Measurements from ENCODE around the gene ERV3-1. TPM values are rescaled to one million over a fixed set of nuclear protein-coding genes. Genes with fewer than 3 reads are reported as not detected.

The ERV3-1 gene
- total RNA-seq, 2 experiments from 2014 or later: 34.4 to 55.5 TPM

DNA sequence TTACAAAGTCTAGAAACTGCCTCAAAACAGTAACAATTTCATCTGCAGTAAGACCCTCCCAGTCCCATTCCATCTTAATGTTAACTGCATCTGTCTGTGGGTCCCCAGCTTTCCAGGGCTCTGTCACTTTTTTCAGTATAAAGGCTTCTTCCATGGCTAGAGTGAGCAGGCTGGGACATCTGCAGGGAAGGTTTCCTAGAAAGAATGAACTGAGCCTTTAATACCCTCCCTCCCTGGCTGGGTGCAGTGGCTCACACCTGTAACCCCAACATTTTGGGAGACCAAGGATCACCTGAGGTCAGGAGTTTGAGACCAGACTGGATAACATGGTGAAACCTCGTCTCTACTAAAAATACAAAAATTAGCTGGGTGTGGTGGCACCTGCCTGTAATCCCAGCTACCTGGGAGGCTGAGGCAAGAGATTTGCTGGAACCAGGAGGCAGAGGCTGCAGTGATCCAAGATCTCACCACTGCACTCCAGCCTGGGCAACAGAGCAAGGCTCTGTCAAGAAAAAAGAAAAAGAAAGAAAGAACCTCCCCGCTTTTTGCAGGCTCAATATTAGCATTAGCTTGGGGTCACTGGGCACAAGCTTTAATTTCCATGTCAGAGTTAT is 3.4 kb downstream of the ERV3-1 start:
- Histone ChIP-seq H3K36me3 (ENCODE audit: insufficient read depth, low read length) (peaks cover 69% of the 10 kb centered on the region), H3K9me2 (ENCODE audit: insufficient read depth, low read length) (no peaks in the 10 kb centered on the region), H2AFZ (ENCODE audit: low read length) (no peak overlapping the region), H3K79me2 (ENCODE audit: insufficient read depth, low read depth, low read length) (peaks cover 61% of the 10 kb centered on the region), H3K4me3 (ENCODE audit: low read depth, low read length, poor library complexity, severe bottlenecking) (no peak overlapping the region), H4K20me1 (ENCODE audit: insufficient read depth, low read length) (no peaks in the 10 kb centered on the region), H3K9me3 (ENCODE audit: low read length) (peaks cover 38% of the 10 kb centered on the region), H3K4me2 (ENCODE audit: low read length) (no peak overlapping the region), H3K27ac (ENCODE audit: low read depth, low read length, poor library complexity, severe bottlenecking) (no peak overlapping the region), H3K4me1 (ENCODE audit: insufficient read depth, low read length, poor library complexity, severe bottlenecking) (peaks cover 58% of the 10 kb centered on the region)
- BruUV-seq (replicated peaks): no TSS peak
- CTCF ChIA-PET (ENCODE audit: unreplicated experiment): no interaction called here
- no peak for DNase-seq (ENCODE audit: low spot score)
- intact Hi-C loops (cut with micrococcal nuclease; ENCODE audit: unreplicated experiment): no loop called here
- POLR2A ChIA-PET: interaction anchor here (0.6 to 1.8 kb wide), 5 partner anchors 14 to 218 kb away, joined by 3 to 5 read pairs (median 4); no protein-coding TSS in a partner anchor
- TF ChIP-seq, protein P1, sequence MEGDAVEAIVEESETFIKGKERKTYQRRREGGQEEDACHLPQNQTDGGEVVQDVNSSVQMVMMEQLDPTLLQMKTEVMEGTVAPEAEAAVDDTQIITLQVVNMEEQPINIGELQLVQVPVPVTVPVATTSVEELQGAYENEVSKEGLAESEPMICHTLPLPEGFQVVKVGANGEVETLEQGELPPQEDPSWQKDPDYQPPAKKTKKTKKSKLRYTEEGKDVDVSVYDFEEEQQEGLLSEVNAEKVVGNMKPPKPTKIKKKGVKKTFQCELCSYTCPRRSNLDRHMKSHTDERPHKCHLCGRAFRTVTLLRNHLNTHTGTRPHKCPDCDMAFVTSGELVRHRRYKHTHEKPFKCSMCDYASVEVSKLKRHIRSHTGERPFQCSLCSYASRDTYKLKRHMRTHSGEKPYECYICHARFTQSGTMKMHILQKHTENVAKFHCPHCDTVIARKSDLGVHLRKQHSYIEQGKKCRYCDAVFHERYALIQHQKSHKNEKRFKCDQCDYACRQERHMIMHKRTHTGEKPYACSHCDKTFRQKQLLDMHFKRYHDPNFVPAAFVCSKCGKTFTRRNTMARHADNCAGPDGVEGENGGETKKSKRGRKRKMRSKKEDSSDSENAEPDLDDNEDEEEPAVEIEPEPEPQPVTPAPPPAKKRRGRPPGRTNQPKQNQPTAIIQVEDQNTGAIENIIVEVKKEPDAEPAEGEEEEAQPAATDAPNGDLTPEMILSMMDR (conservative IDR thresholded peaks at IDR 0.05; ENCODE audit: low read length): no peak
- no peak for TF ChIP-seq EZH2phosphoT487 (IDR thresholded peaks at IDR 0.05; ENCODE audit: borderline replicate concordance, low read depth, low read length)

DNA sequence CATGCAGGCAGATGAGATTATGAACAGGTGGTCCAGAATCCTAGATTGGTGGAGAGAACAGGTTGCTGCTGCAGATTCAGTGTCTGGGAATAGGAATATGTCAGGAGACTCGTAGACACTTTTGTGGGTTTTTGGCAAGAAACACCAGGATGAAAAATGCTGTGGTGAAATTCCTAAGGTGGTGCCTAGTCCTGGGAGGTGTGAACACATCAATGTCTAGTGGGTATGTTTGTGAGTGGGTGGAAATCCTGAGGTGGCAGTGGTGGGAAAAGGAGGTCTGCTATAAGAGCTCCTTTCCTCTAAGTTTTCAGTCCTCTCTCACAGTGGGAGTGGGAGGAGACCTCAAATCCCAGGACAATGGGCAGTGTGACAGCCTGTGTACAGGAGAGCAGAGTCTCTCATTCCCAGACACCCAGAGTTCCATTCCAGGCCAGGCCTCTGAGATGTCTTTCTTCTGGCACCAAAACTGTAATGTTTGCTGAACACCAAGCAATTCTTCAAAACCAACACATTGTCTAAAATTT is 5.1 kb downstream of the ERV3-1 start:
- CTCF ChIA-PET (ENCODE audit: unreplicated experiment): no interaction called here
- no TSS peak for BruUV-seq (replicated peaks)
- Histone ChIP-seq H4K20me1 (ENCODE audit: insufficient read depth, low read length) (no peaks in the 10 kb centered on the region), H3K9me3 (ENCODE audit: low read length) (peaks cover 42% of the 10 kb centered on the region), H3K4me2 (ENCODE audit: low read length) (no peak overlapping the region), H3K36me3 (ENCODE audit: insufficient read depth, low read length) (peaks cover 85% of the 10 kb centered on the region), H3K27ac (ENCODE audit: low read depth, low read length, poor library complexity, severe bottlenecking) (peak overlapping the region; percentile 96), H3K4me1 (ENCODE audit: insufficient read depth, low read length, poor library complexity, severe bottlenecking) (peaks cover 50% of the 10 kb centered on the region), H2AFZ (ENCODE audit: low read length) (no peak overlapping the region), H3K9me2 (ENCODE audit: insufficient read depth, low read length) (no peaks in the 10 kb centered on the region), H3K4me3 (ENCODE audit: low read depth, low read length, poor library complexity, severe bottlenecking) (no peak overlapping the region), H3K79me2 (ENCODE audit: insufficient read depth, low read depth, low read length) (peaks cover 60% of the 10 kb centered on the region)
- intact Hi-C loops (cut with micrococcal nuclease; ENCODE audit: unreplicated experiment): no loop called here
- no peak for DNase-seq (ENCODE audit: low spot score)
- TF ChIP-seq, protein P1 (conservative IDR thresholded peaks at IDR 0.05; ENCODE audit: low read length): no peak
- TF ChIP-seq EZH2phosphoT487 (IDR thresholded peaks at IDR 0.05; ENCODE audit: borderline replicate concordance, low read depth, low read length): no peak
- POLR2A ChIA-PET: no interaction called here

Measured in OCI-LY7 (cell line).